SK-N-SH (cell line): ENCODE measurements around the gene MAP3K19. TPM values are rescaled to one million over a fixed set of nuclear protein-coding genes. Genes with fewer than 3 reads are reported as not detected.

ENCODE experiments used
- CTCF ChIA-PET: fragments of 300-600, 350-600 bp; formaldehyde crosslinking; extraction: SDS; loops from one replicate; lab custom pipeline; 2021; lab: Yijun Ruan, JAX
- POLR2A ChIA-PET: fragments of 350-600 bp; sonication (Branson Sonifier 250); formaldehyde crosslinking; extraction: SDS; loops from one replicate; lab custom pipeline; 2020; ENCODE audit warnings: antibody characterized with exemption, inconsistent platforms; lab: Yijun Ruan, JAX
- DNase-seq: peaks from one replicate; pipeline ENCODE4 v3.0.0; 2012
- H2AFZ ChIP-seq: fragments of 200-600 bp; sonication (generic); 2 replicates; pipeline ENCODE4 v1.8.1; 2016; ENCODE audit warnings: antibody characterized with exemption, mild to moderate bottlenecking, low read depth
- H3F3A ChIP-seq: fragments of 200-600 bp; sonication (generic); replicated peaks from 2 replicates; pipeline ENCODE3; 2016; ENCODE audit warnings: antibody characterized with exemption, mild to moderate bottlenecking; ENCODE audit not compliant: insufficient read depth
- H3K27ac ChIP-seq, 2 experiments: fragments of 200-500 bp in 1 of 2; fragments of 200-600 bp in 1 of 2; sonication (Bioruptor generic) in 1 of 2; sonication (generic), shearing (Covaris generic) in 1 of 2; 2 replicates each; pipeline versions ENCODE4 v1.5.1 to v1.6.1; 2014 to 2016; ENCODE audit warnings: low read depth in 2 of 2, inconsistent platforms in 1 of 2, low read length in 1 of 2, mild to moderate bottlenecking in 1 of 2, mixed read lengths in 1 of 2
- H3K27me3 ChIP-seq: fragments of 200-600 bp; sonication (generic), shearing (Covaris generic); 2 replicates; pipeline ENCODE4 v1.6.1; 2016; ENCODE audit warnings: mixed run types; ENCODE audit not compliant: insufficient read depth
- H3K36me3 ChIP-seq, 2 experiments: fragments of 200-500 bp in 1 of 2; fragments of 200-600 bp in 1 of 2; sonication (Bioruptor generic) in 1 of 2; sonication (generic) in 1 of 2; replicated peaks in 1 of 2; 2 replicates each; pipeline versions ENCODE3 to v1.5.1; 2014 to 2016; ENCODE audit warnings: low read length in 1 of 2, mild to moderate bottlenecking in 1 of 2; ENCODE audit not compliant: insufficient read depth in 2 of 2, control insufficient read depth in 1 of 2
- H3K4me1 ChIP-seq, 2 experiments: fragments of 200-500 bp in 1 of 2; fragments of 200-600 bp in 1 of 2; sonication (Bioruptor generic) in 1 of 2; sonication (generic), shearing (Covaris generic) in 1 of 2; 2 replicates each; pipeline versions ENCODE4 v1.5.1 to v1.6.1; 2014 to 2016; ENCODE audit warnings: low read depth in 1 of 2, low read length in 1 of 2, mixed run types in 1 of 2; ENCODE audit not compliant: insufficient read depth in 2 of 2, control insufficient read depth in 1 of 2
- H3K4me2 ChIP-seq: fragments of 200-600 bp; sonication (generic), shearing (Covaris generic); 2 replicates; pipeline ENCODE4 v1.6.1; 2017; ENCODE audit warnings: mixed run types
- H3K4me3 ChIP-seq, 2 experiments: fragments of 200-500 bp in 1 of 2; fragments of 200-600 bp in 1 of 2; sonication (Bioruptor generic) in 1 of 2; sonication (generic), shearing (Covaris generic) in 1 of 2; 2 replicates each; pipeline versions ENCODE4 v1.5.1 to v1.8.1; 2014 to 2016; ENCODE audit warnings: low read depth in 2 of 2, inconsistent platforms in 1 of 2, low read length in 1 of 2, mild to moderate bottlenecking in 1 of 2, mixed read lengths in 1 of 2, moderate library complexity in 1 of 2
- H3K79me2 ChIP-seq: fragments of 200-600 bp; sonication (generic); 2 replicates; pipeline ENCODE4 v1.8.1; 2017; ENCODE audit warnings: mild to moderate bottlenecking; ENCODE audit not compliant: insufficient read depth
- H3K9ac ChIP-seq: fragments of 200-600 bp; sonication (generic); 2 replicates; pipeline ENCODE4 v1.6.1; 2017; ENCODE audit warnings: mixed run types
- H3K9me2 ChIP-seq: fragments of 200-600 bp; sonication (generic); 2 replicates; pipeline ENCODE4 v1.6.1; 2017; ENCODE audit warnings: mixed run types
- H3K9me3 ChIP-seq: fragments of 200-600 bp; sonication (generic); 2 replicates; pipeline ENCODE4 v1.6.1; 2017; ENCODE audit warnings: mixed run types, mild to moderate bottlenecking, moderate library complexity
- H4K20me1 ChIP-seq: fragments of 200-600 bp; sonication (generic); 2 replicates; pipeline ENCODE4 v1.6.1; 2017; ENCODE audit warnings: mild to moderate bottlenecking, mixed run types; ENCODE audit not compliant: insufficient read depth
- CHD2 ChIP-seq: fragments of 150-350 bp; IDR thresholded peaks from 2 replicates; pipeline ENCODE4 v1.6.1; 2018; ENCODE audit warnings: low read length; ENCODE audit not compliant: partially characterized antibody
- EP300 ChIP-seq, 2 experiments: IDR thresholded peaks; 2 replicates each; pipeline versions ENCODE4 v1.4.0 to v1.6.1; 2012; ENCODE audit warnings: borderline replicate concordance in 1 of 2, low read depth in 1 of 2, low read length in 1 of 2
- EZH2phosphoT487 ChIP-seq: fragments of 200-600 bp; sonication (generic); IDR thresholded peaks from 2 replicates; pipeline ENCODE4 v1.6.1; 2017; ENCODE audit warnings: low read depth, mixed run types, mild to moderate bottlenecking, antibody characterized with exemption, moderate library complexity, borderline replicate concordance
- MAX ChIP-seq: IDR thresholded peaks from 2 replicates; pipeline ENCODE4 v1.4.0; 2012; ENCODE audit warnings: low read depth
- MEF2A ChIP-seq: IDR thresholded peaks from 2 replicates; pipeline ENCODE4 v1.4.0; 2012; ENCODE audit warnings: low read depth, borderline replicate concordance
- NRF1 ChIP-seq: IDR thresholded peaks from 2 replicates; pipeline ENCODE4 v1.6.1; 2012; ENCODE audit warnings: low read depth, mild to moderate bottlenecking, low read length
- RCOR1 ChIP-seq: fragments of 150-350 bp; IDR thresholded peaks from 2 replicates; pipeline ENCODE4 v1.6.1; 2017; ENCODE audit warnings: antibody characterized with exemption, low read length
- REST ChIP-seq: IDR thresholded peaks from 2 replicates; pipeline ENCODE4 v1.6.1; 2012; ENCODE audit warnings: mild to moderate bottlenecking, low read depth, low read length, moderate library complexity
- RXRA ChIP-seq: IDR thresholded peaks from 2 replicates; pipeline ENCODE4 v1.4.0; 2012; ENCODE audit warnings: low read depth, mild to moderate bottlenecking, borderline replicate concordance
- SMC3 ChIP-seq: IDR thresholded peaks from 2 replicates; pipeline ENCODE4 v1.6.1; 2012; ENCODE audit warnings: low read depth, low read length, improper control_type of control experiment
- YY1 ChIP-seq: IDR thresholded peaks from 2 replicates; pipeline ENCODE4 v1.4.0; 2012; ENCODE audit warnings: low read depth, mild to moderate bottlenecking
- ZBTB33 ChIP-seq: IDR thresholded peaks from 2 replicates; pipeline ENCODE4 v1.4.0; 2012; ENCODE audit warnings: low read depth, borderline replicate concordance
- WGBS: methylation state at CpG from one replicate; pipeline ENCODE4 v1.1.6; 2017; ENCODE audit warnings: low lambda C conversion rate; 5-methylcytosine and 5-hydroxymethylcytosine counted together
- polyA plus RNA-seq, 3 experiments: library from polyadenylated mRNA; depleted of rRNA; stranded (reverse); fragments of >200 nt; gene quantifications; 2 replicates each; pipeline ENCODE4 v1.2.3, GENCODE V29; 2012

MAP3K19 gene
- polyA plus RNA-seq, 1 of the 3 experiments (the other 2 are of a cell fraction): not detected

GRCh38 chr2:135029481-135030134 is 17.6 kb downstream of the MAP3K19 start (continued):
- no peak for TF ChIP-seq REST
- TF ChIP-seq YY1: no peak
- TF ChIP-seq EP300 (IDR thresholded peaks at IDR 0.05; ENCODE audit: borderline replicate concordance in 1 of 2, low read depth in 1 of 2, low read length in 1 of 2): no peak
- no peak for TF ChIP-seq NRF1
- TF ChIP-seq RXRA: no peak

GRCh38 chr2:135023886-135024485 is 23.3 kb downstream of the MAP3K19 start:
- Histone ChIP-seq H3K9me2 (no peaks in the 10 kb centered on the region), H2AFZ (no peak overlapping the region), H3K27ac (no peak overlapping the region), H3K9ac (no peak overlapping the region), H3K36me3 (no peaks in the 10 kb centered on the region), H3K4me3 (no peak overlapping the region), H4K20me1 (no peaks in the 10 kb centered on the region), H3F3A (no peaks in the 10 kb centered on the region), H3K4me1 (no peaks in the 10 kb centered on the region)
- ChIA-PET POLR2A (interaction anchor here (0.6 kb wide), 1 partner anchor 95 kb away, joined by 3 read pairs; no protein-coding TSS in a partner anchor), CTCF (interaction anchor here (0.7 kb wide), 1 partner anchor 19 kb away, joined by 3 read pairs; no protein-coding TSS in a partner anchor)
- WGBS: 56% methylated on average over 5 of the region's 5 CpGs
- TF ChIP-seq RCOR1 (no peak), SMC3 (no peak), REST (no peak), RXRA (no peak), ZBTB33 (no peak), CHD2 (no peak), EZH2phosphoT487 (no peak), MEF2A (no peak), YY1 (no peak), MAX (no peak)
- TF ChIP-seq, all 33 proteins: peak for 0
- DNase-seq: no peak
- no peaks in the 10 kb centered on the region for H3K79me2 ChIP-seq
- no peaks in the 10 kb centered on the region for H3K27me3 ChIP-seq
- H3K9me3 ChIP-seq: no peaks in the 10 kb centered on the region
- H3K4me2 ChIP-seq: no peak overlapping the region
